Measurements from ENCODE around the gene LZTS2.

DNA sequence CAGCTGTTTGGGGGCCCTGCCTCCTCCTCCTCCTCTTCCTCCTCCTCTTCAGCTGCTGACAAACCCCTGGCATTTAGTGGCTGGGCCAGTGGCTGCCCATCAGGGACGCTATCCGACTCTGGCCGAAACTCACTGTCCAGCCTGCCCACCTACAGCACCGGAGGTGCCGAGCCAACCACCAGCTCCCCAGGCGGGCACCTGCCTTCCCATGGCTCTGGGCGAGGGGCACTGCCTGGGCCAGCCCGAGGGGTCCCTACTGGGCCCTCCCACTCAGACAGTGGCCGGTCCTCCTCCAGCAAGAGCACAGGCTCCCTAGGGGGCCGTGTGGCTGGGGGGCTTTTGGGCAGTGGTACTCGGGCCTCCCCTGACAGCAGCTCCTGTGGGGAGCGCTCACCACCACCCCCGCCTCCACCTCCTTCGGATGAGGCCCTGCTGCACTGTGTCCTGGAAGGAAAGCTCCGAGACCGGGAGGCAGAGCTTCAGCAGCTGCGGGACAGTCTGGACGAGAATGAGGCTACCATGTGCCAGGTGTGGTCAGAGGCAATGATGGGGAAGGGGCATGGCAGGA is 4.1 kb downstream of the LZTS2 start:
- TF ChIP-seq POLR2AphosphoS5 (IDR thresholded peaks at IDR 0.05) (no peak), POLR2A (IDR thresholded peaks at IDR 0.05) (no peak)
- TF ChIP-seq, protein P1, sequence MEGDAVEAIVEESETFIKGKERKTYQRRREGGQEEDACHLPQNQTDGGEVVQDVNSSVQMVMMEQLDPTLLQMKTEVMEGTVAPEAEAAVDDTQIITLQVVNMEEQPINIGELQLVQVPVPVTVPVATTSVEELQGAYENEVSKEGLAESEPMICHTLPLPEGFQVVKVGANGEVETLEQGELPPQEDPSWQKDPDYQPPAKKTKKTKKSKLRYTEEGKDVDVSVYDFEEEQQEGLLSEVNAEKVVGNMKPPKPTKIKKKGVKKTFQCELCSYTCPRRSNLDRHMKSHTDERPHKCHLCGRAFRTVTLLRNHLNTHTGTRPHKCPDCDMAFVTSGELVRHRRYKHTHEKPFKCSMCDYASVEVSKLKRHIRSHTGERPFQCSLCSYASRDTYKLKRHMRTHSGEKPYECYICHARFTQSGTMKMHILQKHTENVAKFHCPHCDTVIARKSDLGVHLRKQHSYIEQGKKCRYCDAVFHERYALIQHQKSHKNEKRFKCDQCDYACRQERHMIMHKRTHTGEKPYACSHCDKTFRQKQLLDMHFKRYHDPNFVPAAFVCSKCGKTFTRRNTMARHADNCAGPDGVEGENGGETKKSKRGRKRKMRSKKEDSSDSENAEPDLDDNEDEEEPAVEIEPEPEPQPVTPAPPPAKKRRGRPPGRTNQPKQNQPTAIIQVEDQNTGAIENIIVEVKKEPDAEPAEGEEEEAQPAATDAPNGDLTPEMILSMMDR (IDR thresholded peaks at IDR 0.05) = no peak
